ENCODE results near the gene HEATR5B.

HEATR5B gene

DNA sequence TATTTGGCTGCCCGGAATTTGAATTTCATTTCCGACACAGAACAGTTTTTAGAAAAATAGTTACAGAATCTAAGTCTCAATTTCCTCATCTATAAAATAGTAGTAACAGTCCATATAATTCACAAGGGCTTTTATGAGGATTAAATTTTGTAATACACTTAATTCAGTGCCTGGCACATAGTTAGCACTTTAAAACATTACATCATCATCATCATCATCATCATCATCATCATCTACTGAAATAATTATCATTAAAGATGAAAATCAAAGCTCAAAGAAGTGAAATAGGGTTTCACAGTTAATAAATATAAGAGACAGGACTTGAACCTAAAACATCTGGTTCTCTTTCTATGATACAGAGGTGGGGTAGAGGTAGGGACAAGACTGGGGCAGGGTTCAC, 13.2 kb downstream of the HEATR5B start:
- WGBS = no CpG with 5 or more reads among the region's 2 CpGs

DNA sequence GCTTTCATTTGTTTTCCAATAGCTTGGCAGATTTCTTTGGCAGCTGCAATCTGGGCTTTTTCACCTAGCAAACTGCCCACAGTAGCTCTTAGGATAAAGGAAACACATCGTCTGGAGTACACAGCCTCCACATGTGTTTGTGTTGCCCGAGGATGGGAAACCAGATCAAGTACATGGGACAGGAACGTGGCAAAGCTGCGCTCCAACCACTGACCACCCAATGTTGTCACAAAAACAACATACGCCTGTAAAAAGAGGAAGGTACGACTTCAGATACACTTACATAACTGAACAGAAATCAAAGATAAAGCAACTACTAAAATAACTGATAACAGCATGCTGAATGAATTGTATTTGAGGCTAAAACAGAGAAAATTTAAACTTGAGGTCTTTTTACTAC, 15.5 kb downstream of the HEATR5B start:
- Histone ChIP-seq H3K18ac (ENCODE audit: low read depth in 1 of 2, low read length in 2 of 2) (no peak overlapping the region), H2BK120ac (ENCODE audit: low read depth, low read length) (no peak overlapping the region), H2BK5ac (ENCODE audit: low read depth, low read length, poor library complexity, severe bottlenecking) (no peak overlapping the region), H3K27ac (ENCODE audit: low read length, poor library complexity, severe bottlenecking) (no peak overlapping the region), H3K4me3 (ENCODE audit: insufficient read depth in 1 of 2, low read depth in 1 of 2, low read length in 2 of 2) (no peak overlapping the region), H3K79me1 (replicated peaks; ENCODE audit: low read length, poor library complexity, severe bottlenecking) (peaks cover 9% of the 10 kb centered on the region), H3K4me2 (ENCODE audit: low read length, poor library complexity, severe bottlenecking) (no peak overlapping the region), H4K8ac (ENCODE audit: low read length) (no peak overlapping the region), H3K9me3 (ENCODE audit: control insufficient read depth, low read length) (no peaks in the 10 kb centered on the region), H3K4ac (ENCODE audit: low read depth in 1 of 2, low read length in 2 of 2) (no peak overlapping the region), H2BK12ac (ENCODE audit: low read length in 2 of 2) (no peak overlapping the region), H3K23ac (ENCODE audit: low read length in 2 of 2) (no peak overlapping the region), H2BK15ac (ENCODE audit: low read depth, poor library complexity, severe bottlenecking) (no peak overlapping the region), H3K4me1 (ENCODE audit: control insufficient read depth, insufficient read depth, low read depth, low read length) (no peaks in the 10 kb centered on the region), H4K91ac (ENCODE audit: low read length) (no peak overlapping the region), H2AFZ (ENCODE audit: low read depth, low read length) (no peak overlapping the region), H3K9ac (ENCODE audit: low read length) (no peak overlapping the region), H2AK5ac (ENCODE audit: low read length, severe bottlenecking) (no peak overlapping the region), H3K14ac (ENCODE audit: low read length in 2 of 2) (no peak overlapping the region), H3K36me3 (ENCODE audit: control insufficient read depth in 1 of 2, insufficient read depth in 2 of 2, low read depth in 1 of 2, low read length in 2 of 2) (peaks cover 20 to 90% of the 10 kb centered on the region in 2 experiments), H3K27me3 (ENCODE audit: control insufficient read depth in 1 of 2, insufficient read depth in 1 of 2, low read length in 2 of 2) (no peaks in the 10 kb centered on the region)
- DNase-seq = no peak
- 82% methylated on average over 4 of the region's 6 CpGs for WGBS

More for the DNA sequence above, 13.2 kb downstream of the HEATR5B start:
- peaks cover 9 to 88% of the 10 kb centered on the region in 2 experiments for H3K36me3 ChIP-seq (ENCODE audit: control insufficient read depth in 1 of 2, insufficient read depth in 2 of 2, low read depth in 1 of 2, low read length in 2 of 2)
- no peak overlapping the region for H4K8ac ChIP-seq (ENCODE audit: low read length)
- peaks cover 9% of the 10 kb centered on the region for H3K79me1 ChIP-seq (replicated peaks; ENCODE audit: low read length, poor library complexity, severe bottlenecking)
- no peaks in the 10 kb centered on the region for H3K9me3 ChIP-seq (ENCODE audit: control insufficient read depth, low read length)
- no peak overlapping the region for H3K23ac ChIP-seq (ENCODE audit: low read length in 2 of 2)
- H3K27me3 ChIP-seq (ENCODE audit: control insufficient read depth in 1 of 2, insufficient read depth in 1 of 2, low read length in 2 of 2) = no peaks in the 10 kb centered on the region
- no peak for DNase-seq
- no peak overlapping the region for H3K4me2 ChIP-seq (ENCODE audit: low read length, poor library complexity, severe bottlenecking)
- no peak overlapping the region for H4K91ac ChIP-seq (ENCODE audit: low read length)
- H3K27ac ChIP-seq (ENCODE audit: low read length, poor library complexity, severe bottlenecking) = no peak overlapping the region
- H2BK5ac ChIP-seq (ENCODE audit: low read depth, low read length, poor library complexity, severe bottlenecking) = no peak overlapping the region
- no peaks in the 10 kb centered on the region for H3K4me1 ChIP-seq (ENCODE audit: control insufficient read depth, insufficient read depth, low read depth, low read length)
- H3K18ac ChIP-seq (ENCODE audit: low read depth in 1 of 2, low read length in 2 of 2) = no peak overlapping the region
- H3K4ac ChIP-seq (ENCODE audit: low read depth in 1 of 2, low read length in 2 of 2) = no peak overlapping the region
- H2BK15ac ChIP-seq (ENCODE audit: low read depth, poor library complexity, severe bottlenecking) = no peak overlapping the region
- no peak overlapping the region for H3K9ac ChIP-seq (ENCODE audit: low read length)
- no peak overlapping the region for H2AK5ac ChIP-seq (ENCODE audit: low read length, severe bottlenecking)
- no peak overlapping the region for H2BK12ac ChIP-seq (ENCODE audit: low read length in 2 of 2)
- H2AFZ ChIP-seq (ENCODE audit: low read depth, low read length) = no peak overlapping the region
- H2BK120ac ChIP-seq (ENCODE audit: low read depth, low read length) = no peak overlapping the region
- H3K14ac ChIP-seq (ENCODE audit: low read length in 2 of 2) = no peak overlapping the region
- H3K4me3 ChIP-seq (ENCODE audit: insufficient read depth in 1 of 2, low read depth in 1 of 2, low read length in 2 of 2) = no peak overlapping the region

DNA sequence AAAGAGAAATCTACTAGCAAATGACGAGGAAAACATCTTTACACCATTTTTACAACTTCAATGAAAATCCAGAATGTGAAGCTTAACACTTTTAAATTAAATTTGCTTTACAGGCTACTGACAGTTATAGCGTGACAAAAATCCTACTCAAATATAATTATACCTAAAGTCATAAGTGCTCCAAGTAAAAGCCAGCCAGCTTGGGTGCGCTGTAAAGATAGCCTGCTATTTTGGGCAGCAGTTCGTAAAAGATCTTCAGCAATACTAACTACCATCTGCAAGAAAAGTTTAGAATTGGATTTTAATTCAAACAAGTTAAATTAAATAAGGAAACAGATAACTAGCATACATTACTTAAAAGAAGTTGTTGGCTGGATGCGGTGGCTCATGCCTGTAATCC, 22.4 kb downstream of the HEATR5B start:
- Histone ChIP-seq H4K8ac (ENCODE audit: low read length) (no peak overlapping the region), H2BK15ac (ENCODE audit: low read depth, poor library complexity, severe bottlenecking) (no peak overlapping the region), H3K14ac (ENCODE audit: low read length in 2 of 2) (no peak overlapping the region), H3K36me3 (ENCODE audit: control insufficient read depth in 1 of 2, insufficient read depth in 2 of 2, low read depth in 1 of 2, low read length in 2 of 2) (peaks cover 16 to 93% of the 10 kb centered on the region in 2 experiments), H4K91ac (ENCODE audit: low read length) (no peak overlapping the region), H3K9me3 (ENCODE audit: control insufficient read depth, low read length) (no peaks in the 10 kb centered on the region), H2BK5ac (ENCODE audit: low read depth, low read length, poor library complexity, severe bottlenecking) (no peak overlapping the region), H3K4me2 (ENCODE audit: low read length, poor library complexity, severe bottlenecking) (no peak overlapping the region), H3K9ac (ENCODE audit: low read length) (no peak overlapping the region), H2AFZ (ENCODE audit: low read depth, low read length) (no peak overlapping the region), H2BK12ac (ENCODE audit: low read length in 2 of 2) (no peak overlapping the region), H2AK5ac (ENCODE audit: low read length, severe bottlenecking) (no peak overlapping the region), H3K27ac (ENCODE audit: low read length, poor library complexity, severe bottlenecking) (no peak overlapping the region), H3K4me3 (ENCODE audit: insufficient read depth in 1 of 2, low read depth in 1 of 2, low read length in 2 of 2) (no peak overlapping the region), H3K27me3 (ENCODE audit: control insufficient read depth in 1 of 2, insufficient read depth in 1 of 2, low read length in 2 of 2) (no peaks in the 10 kb centered on the region), H3K4ac (ENCODE audit: low read depth in 1 of 2, low read length in 2 of 2) (no peak overlapping the region), H2BK120ac (ENCODE audit: low read depth, low read length) (no peak overlapping the region), H3K79me1 (replicated peaks; ENCODE audit: low read length, poor library complexity, severe bottlenecking) (peaks cover 8% of the 10 kb centered on the region), H3K4me1 (ENCODE audit: control insufficient read depth, insufficient read depth, low read depth, low read length) (no peaks in the 10 kb centered on the region), H3K18ac (ENCODE audit: low read depth in 1 of 2, low read length in 2 of 2) (no peak overlapping the region), H3K23ac (ENCODE audit: low read length in 2 of 2) (no peak overlapping the region)
- WGBS = over 99% methylated on average over 4 of the region's 5 CpGs
- no peak for DNase-seq

DNA sequence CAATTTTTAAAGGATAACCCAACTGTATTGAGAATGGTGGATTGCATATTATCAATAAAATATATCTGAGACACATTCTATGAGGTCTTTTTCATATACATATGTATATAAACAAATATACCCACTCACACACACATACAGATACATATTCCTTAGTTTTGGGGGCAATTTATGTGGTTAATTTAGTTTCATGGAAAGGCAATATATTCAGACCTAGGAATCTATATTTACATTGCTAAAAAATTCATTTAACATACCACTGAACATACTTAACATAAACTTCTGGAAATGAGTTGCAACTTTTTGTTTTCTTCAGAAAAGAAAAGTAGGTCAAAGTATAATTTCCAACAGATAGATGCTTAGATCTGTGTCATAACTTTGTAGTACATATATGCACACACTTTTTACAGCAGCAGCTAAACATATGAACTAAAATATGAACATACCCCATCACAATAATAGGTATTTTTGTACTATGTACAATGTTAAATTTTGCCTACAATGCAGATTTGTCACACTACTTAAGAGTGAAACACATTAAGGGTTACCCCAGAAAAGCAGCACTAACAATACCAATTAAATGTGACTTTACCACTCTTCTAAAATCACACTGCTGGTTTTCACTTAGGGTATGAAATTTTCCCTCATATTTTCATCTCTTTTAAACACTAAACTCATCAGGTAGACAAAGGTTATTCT, 23.0 kb downstream of the HEATR5B start:
- Histone ChIP-seq H2BK12ac (ENCODE audit: low read length in 2 of 2) (no peak overlapping the region), H2AFZ (ENCODE audit: low read depth, low read length) (no peak overlapping the region)

More for the DNA sequence above, 23.0 kb downstream of the HEATR5B start:
- H3K4me3 ChIP-seq (ENCODE audit: insufficient read depth in 1 of 2, low read depth in 1 of 2, low read length in 2 of 2) = no peak overlapping the region
- no peak overlapping the region for H3K27ac ChIP-seq (ENCODE audit: low read length, poor library complexity, severe bottlenecking)
- no peak overlapping the region for H3K23ac ChIP-seq (ENCODE audit: low read length in 2 of 2)
- H3K27me3 ChIP-seq (ENCODE audit: control insufficient read depth in 1 of 2, insufficient read depth in 1 of 2, low read length in 2 of 2) = no peaks in the 10 kb centered on the region
- H3K4me1 ChIP-seq (ENCODE audit: control insufficient read depth, insufficient read depth, low read depth, low read length) = no peaks in the 10 kb centered on the region
- H3K14ac ChIP-seq (ENCODE audit: low read length in 2 of 2) = no peak overlapping the region
- no peak overlapping the region for H4K91ac ChIP-seq (ENCODE audit: low read length)
- H3K9me3 ChIP-seq (ENCODE audit: control insufficient read depth, low read length) = no peaks in the 10 kb centered on the region
- no peak overlapping the region for H3K18ac ChIP-seq (ENCODE audit: low read depth in 1 of 2, low read length in 2 of 2)
- H3K79me1 ChIP-seq (replicated peaks; ENCODE audit: low read length, poor library complexity, severe bottlenecking) = peaks cover 8% of the 10 kb centered on the region
- no peak overlapping the region for H2BK15ac ChIP-seq (ENCODE audit: low read depth, poor library complexity, severe bottlenecking)
- no peak overlapping the region for H2BK5ac ChIP-seq (ENCODE audit: low read depth, low read length, poor library complexity, severe bottlenecking)
- no peak overlapping the region for H3K9ac ChIP-seq (ENCODE audit: low read length)
- H3K4me2 ChIP-seq (ENCODE audit: low read length, poor library complexity, severe bottlenecking) = no peak overlapping the region
- no peak overlapping the region for H2AK5ac ChIP-seq (ENCODE audit: low read length, severe bottlenecking)
- H3K4ac ChIP-seq (ENCODE audit: low read depth in 1 of 2, low read length in 2 of 2) = no peak overlapping the region
- H4K8ac ChIP-seq (ENCODE audit: low read length) = no peak overlapping the region
- DNase-seq = no peak
- H2BK120ac ChIP-seq (ENCODE audit: low read depth, low read length) = no peak overlapping the region
- peaks cover 15 to 93% of the 10 kb centered on the region in 2 experiments for H3K36me3 ChIP-seq (ENCODE audit: control insufficient read depth in 1 of 2, insufficient read depth in 2 of 2, low read depth in 1 of 2, low read length in 2 of 2)

Measured in mesenchymal stem cell (in vitro differentiated cells and primary cell).